Measurements from ENCODE around the gene VSTM1. TPM values are rescaled to one million over a fixed set of nuclear protein-coding genes. Genes with fewer than 3 reads are reported as not detected.

VSTM1 gene
- total RNA-seq, 1 experiment from 2014 or later: not detected

GRCh38 chr19:53998223-53998622, 65.5 kb downstream of the VSTM1 start:
- TF ChIP-seq CTCF (conservative IDR thresholded peaks at IDR 0.05): no peak

More at GRCh38 chr19:53998223-53998622, 65.5 kb downstream of the VSTM1 start:
- no peak overlapping the region for H3K23ac ChIP-seq (ENCODE audit: insufficient read length, low read depth, low read length)
- no peak overlapping the region for H3K56ac ChIP-seq (ENCODE audit: insufficient read length, low read depth, low read length)
- Mint-ChIP-seq H3K27ac (no peak overlapping the region), H3K36me3 (ENCODE audit: insufficient read depth in 1 of 3, low read depth in 3 of 3) (no peaks in the 10 kb centered on the region; a peak in 1 of 7 replicates), H3K27me3 (ENCODE audit: low read depth) (peaks cover 95% of the 10 kb centered on the region), H3K4me3 (no peak overlapping the region; a peak in 1 of 5 replicates), H3K9me3 (no peaks in the 10 kb centered on the region), H3K4me1 (peaks cover 10 to 11% of the 10 kb centered on the region in 2 experiments)
- H3K14ac ChIP-seq (ENCODE audit: insufficient read depth, low read length): no peak overlapping the region
- H3K9ac ChIP-seq (ENCODE audit: extremely low read depth, insufficient read length, low read length): no peak overlapping the region
- no peak overlapping the region for H2BK5ac ChIP-seq (ENCODE audit: insufficient read length, low read length)
- no peak overlapping the region for H2BK120ac ChIP-seq (ENCODE audit: low read depth, low read length, poor library complexity, severe bottlenecking)
- H3K23me2 ChIP-seq (ENCODE audit: insufficient read length, low read depth, low read length, poor library complexity, severe bottlenecking): no peaks in the 10 kb centered on the region
- H3K79me1 ChIP-seq (ENCODE audit: insufficient read depth, low read depth, low read length, poor library complexity, severe bottlenecking): no peaks in the 10 kb centered on the region
- H3T11ph ChIP-seq (ENCODE audit: low read length): no peak overlapping the region
- no peak overlapping the region for H3K4ac ChIP-seq (ENCODE audit: low read depth, low read length)
- no peak overlapping the region for H3K18ac ChIP-seq (ENCODE audit: insufficient read length, low read depth, low read length)
- no peaks in the 10 kb centered on the region for H3K4me1 ChIP-seq (ENCODE audit: insufficient read depth, low read length)
- no peak overlapping the region for H2BK12ac ChIP-seq (ENCODE audit: insufficient read length, low read depth, low read length)
- no peaks in the 10 kb centered on the region for H3K79me2 ChIP-seq (ENCODE audit: insufficient read depth, low read length)
- no peak overlapping the region for H3K4me2 ChIP-seq (ENCODE audit: insufficient read depth, insufficient read length, low read length)
- H4K20me1 ChIP-seq (ENCODE audit: control insufficient read depth, insufficient read depth, insufficient read length): no peaks in the 10 kb centered on the region
- H2AFZ ChIP-seq (ENCODE audit: low read length): no peak overlapping the region
- no peak overlapping the region for H3K27ac ChIP-seq (ENCODE audit: insufficient read length, low read depth, low read length)
- no peak for DNase-seq
- no peak overlapping the region for H2AK5ac ChIP-seq (ENCODE audit: insufficient read length, low read length)
- no peak overlapping the region for H4K5ac ChIP-seq (ENCODE audit: insufficient read length, low read depth, low read length)
- H2BK15ac ChIP-seq (ENCODE audit: low read depth, low read length): no peak overlapping the region
- no peak overlapping the region for H2BK20ac ChIP-seq (ENCODE audit: low read depth, low read length, poor library complexity, severe bottlenecking)
- H3K9me3 ChIP-seq (ENCODE audit: control insufficient read depth, low read depth, low read length): no peaks in the 10 kb centered on the region
- no peak overlapping the region for H4K91ac ChIP-seq (ENCODE audit: insufficient read length, low read depth, low read length)
- H4K8ac ChIP-seq (replicated peaks; ENCODE audit: insufficient read length, low read depth, low read length): no peak overlapping the region
- WGBS (ENCODE audit: extremely low coverage, insufficient read length, low lambda C conversion rate): no CpG with 5 or more reads among the region's 7 CpGs
- no peaks in the 10 kb centered on the region; the same call in 1 of the 2 replicates for H3K27me3 ChIP-seq (ENCODE audit: insufficient read depth, low read length)
